ENCODE results near the gene AMOT.

Gene AMOT

DNA sequence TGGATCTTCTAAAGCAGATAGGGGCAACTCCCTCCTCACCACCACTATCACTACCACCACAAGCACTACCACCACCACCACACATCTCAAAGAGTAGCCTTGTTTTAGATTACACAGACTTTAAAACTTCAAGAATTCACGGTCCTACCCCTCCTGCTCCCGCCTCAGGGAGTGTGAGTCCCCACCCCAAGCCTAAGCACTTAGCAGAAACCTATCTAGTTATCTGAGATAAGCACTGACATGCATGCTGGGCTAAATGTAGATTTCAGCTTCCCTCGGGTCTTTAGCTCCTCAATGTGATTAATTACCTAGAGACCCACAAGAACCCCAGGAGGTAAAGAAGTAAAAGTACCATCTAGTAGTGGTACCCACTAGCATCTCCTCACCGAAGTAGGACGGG, 775 bp downstream of the AMOT start:
- DNase-seq = no peak

DNA sequence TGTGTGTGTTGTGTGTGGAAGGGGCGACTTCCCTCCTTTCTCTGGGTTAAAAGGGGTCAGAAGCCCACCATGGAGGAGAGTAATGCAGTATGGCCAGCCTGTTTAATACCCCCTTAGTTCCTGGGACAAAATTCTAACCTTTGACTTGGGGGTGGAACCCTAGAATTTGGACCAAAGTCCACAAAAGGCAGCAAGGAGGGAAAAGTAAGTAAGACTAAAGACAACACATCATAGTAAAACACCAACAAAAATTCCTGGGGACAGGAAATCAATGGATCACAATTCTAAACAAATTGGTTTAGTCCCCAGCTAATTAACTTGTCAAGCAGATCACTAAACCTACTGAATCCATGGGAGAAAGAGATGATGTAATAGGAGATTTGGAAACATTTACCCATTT, 3.1 kb downstream of the AMOT start:
- DNase-seq = no peak

DNA sequence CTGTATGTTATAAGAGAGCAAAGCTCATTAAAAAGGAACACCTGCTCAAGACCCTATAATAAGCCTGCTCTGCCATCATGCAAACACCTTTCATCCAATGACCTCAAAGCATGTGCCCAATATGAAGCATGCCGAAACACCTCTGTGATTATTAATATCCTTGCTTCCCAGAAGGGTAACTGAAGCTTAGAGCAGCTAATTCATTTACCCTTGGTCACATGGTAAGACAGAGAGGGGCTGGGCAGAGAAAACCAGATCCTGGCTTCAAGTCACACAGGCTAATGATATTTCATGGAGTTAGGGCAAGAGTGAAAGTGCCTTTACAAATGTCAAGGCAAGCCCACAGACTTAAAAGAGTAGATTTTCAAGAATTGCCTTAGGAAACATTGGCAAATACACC, 5.6 kb downstream of the AMOT start:
- no peak for DNase-seq

DNA sequence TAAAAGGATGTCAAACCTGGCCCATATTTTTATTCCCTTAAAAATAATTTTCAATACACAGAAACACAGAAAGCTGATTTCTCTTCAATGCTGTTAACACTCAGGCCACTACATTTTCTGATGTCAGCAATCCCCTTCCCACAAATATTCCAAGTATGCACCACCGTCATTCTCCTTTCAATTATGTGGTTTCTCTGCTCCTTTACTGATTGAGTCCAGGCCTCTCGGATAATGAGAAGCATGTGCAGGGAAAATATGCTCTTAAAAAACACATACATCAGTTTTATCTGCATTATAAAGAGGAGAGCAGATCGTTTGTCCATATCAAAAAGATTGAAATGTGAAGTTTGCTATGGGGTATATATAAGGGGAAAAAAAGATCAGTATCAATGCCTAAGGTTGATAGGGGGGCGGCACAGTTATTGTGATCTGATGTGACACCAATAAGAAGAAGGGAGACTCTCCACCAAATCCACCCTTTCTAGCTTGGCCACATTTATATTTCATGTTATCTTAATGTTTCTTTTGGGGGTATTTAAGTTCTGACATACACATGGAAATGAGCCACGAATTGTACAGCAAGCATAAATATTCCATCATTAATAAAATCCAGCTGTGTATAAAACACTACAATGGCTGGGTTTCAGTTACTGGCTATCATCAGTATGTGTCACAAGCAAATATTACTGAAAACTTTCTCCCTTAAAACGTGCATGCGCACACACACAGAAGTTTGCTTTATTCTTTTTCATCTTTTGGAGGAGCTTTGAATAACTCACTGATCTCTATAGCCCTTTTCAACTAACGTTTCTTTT, 6.4 kb downstream of the AMOT start:
- no peak for DNase-seq

DNA sequence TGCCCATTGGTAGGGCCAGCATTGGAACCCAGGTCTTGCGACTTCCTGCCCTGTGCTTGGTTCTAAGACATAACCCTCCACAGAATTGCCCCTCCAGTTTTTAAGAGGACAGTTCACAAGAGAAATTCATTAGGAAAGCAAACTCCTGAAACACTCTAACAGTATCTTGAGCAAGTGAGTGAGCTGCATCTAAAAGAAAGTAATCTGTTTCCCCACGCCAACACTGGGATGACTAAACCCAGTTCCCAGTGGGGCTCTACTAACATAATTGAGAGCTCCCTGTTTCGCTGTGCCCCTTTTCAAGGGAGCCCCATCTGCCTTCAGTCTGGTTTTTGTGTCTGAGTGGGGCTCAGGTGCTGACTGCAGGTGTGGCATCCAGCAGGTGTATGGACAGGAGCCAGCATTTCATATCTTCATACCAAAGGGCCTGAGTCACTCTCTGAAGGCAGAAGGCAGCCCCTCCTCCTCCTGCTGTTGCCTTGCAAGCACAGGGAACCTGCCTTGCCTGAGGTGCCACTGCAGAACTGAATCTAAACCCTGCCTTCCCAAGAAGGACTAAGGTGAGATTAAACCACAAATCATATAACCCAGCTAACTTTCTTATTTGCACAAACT, 8.0 kb downstream of the AMOT start:
- DNase-seq = no peak

DNA sequence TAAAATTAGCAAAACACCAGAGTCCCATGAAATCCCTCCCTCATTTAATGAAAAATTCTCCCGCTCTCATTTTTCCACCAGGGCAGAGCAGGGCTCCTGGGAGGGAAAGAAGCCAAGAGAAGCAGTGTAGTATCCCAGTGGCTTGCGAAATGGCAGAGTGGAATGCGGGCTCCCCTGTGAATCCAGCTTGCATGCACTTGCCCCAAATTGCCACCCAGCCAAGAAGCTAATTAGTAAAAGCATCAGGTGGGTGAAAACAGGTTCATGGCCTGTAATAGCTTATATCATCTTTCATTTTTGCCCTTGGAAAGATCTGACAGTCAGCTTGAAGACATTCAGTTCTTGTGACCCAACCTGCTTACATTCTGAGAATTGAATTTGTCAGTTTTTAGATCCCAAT, 10.1 kb downstream of the AMOT start:
- no peak for DNase-seq

DNA sequence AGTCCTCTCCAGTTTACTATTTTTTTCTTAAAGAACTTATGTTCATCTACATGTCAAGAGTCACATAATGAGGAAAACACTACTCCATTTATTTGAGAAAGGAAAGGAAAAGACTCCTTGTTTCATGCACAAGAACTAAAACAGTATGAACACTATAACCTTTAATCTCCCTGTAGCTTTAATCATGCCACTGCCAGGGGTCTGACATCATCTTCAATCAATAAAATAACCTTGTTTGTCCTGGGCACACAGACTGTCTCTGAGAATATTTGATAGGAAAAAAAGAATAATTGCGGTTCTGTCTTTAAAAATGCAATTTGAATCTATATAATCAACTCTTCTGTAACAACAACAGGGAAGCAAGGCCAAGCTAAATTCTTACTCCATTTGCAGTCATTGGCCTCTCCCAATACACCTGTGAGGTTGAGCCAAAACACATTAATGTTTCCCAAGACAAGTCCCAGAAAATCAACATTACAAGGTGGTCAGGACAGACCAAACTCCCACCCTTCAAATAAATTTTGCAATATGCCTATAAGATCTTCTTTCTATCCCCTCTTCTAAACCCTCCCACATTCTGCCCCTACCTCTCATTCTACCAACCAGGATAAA, 13.2 kb downstream of the AMOT start:
- no peak for DNase-seq

DNA sequence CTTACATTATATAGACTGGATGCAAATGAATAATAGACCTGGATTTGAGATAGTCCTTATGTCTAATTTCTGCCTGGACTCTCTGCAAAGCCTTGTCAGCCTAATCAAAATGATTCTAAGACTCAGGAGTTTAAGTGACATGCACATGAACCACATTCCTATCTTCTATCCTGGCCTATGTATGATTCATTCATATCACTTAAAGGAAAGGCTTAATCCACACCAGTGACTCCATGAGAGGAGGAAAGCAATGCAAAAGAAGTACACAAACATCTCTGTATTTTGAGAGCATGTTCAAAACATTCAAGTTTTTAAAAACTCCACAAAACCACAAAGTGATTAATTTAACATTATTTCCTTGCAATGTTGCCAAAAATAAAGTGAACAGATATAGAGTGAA, 14.6 kb downstream of the AMOT start:
- DNase-seq = no peak

DNA sequence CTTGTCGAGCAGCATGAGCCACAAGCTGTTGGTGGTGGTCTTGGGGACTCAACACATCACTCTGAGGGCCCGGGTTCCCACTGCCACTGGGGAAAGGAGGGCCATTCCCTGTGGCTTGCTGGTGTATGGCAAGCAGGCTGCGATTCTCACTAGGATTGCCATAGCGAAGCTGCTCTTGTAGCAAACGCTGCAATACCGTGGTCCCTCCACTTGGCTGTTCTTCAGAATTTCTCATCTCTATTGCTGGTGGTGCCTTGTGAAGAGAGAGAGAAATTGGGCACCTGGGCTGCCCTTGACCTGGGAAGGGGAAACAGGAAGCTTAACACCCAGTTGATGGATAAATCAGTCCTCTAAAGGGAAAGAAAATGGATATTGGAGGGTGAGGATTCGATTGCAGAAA, 17.7 kb downstream of the AMOT start:
- no peak for DNase-seq

DNA sequence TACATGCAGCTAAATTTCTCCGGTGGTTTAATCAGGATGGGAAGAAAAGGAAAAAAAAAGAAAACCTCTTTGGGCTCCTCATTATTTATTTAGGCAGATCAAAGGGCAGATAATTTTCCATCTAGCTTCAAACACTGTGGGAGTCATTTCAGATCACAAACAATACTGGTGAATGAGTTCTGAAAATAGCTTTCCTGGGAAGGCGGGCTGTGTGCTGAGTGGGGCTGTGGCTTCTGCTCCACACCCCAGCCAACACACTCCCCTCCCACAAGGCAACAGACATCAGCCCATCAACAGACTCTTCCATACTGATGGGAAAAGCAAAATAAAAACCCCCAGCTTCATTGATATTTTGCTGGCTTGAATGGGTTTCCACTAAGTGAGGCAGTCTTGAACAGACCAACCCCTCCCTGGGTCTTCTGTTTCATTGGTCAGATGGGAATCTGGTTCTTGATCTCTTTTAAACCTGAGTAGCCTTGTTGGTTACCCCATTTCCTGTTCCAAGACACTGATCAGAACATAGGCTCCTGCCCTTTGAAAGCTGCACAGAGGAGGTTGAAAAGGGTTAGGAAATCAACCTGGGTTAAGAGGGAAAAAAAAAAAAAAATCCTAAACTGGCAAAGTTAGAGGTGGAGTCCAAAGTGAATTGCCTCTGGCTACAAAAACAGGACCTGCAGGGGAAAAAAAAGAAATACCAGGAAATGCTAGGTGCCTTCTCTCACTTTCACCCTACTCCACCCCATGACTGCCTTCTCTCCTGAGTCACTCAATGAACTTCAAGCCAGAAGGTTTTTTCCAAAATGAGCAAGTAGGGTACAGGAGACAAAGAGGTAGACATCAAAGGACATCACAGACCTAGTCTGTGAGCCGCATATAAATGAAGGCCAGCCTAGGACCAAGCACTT, 20.0 kb downstream of the AMOT start:
- no peak for DNase-seq

DNA sequence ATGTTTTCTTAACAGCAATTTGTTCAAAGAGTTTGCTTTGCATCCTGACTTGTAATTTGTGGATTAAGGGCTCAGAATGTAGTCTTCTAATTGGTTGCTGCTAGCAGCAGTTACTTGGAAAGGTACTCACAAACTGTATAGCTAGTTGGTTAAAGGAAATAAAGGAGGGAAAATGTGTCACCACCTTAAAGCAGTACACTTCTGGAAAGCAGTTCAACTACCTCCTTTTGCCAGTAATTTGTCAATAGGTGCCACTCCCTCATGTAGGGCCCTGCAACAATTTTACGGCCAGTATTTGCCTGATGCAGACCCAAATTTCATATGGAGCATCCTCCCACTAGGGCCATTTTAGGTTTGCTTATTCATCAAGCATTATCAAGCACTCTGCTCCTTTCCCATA, 20.8 kb downstream of the AMOT start:
- DNase-seq = no peak

DNA sequence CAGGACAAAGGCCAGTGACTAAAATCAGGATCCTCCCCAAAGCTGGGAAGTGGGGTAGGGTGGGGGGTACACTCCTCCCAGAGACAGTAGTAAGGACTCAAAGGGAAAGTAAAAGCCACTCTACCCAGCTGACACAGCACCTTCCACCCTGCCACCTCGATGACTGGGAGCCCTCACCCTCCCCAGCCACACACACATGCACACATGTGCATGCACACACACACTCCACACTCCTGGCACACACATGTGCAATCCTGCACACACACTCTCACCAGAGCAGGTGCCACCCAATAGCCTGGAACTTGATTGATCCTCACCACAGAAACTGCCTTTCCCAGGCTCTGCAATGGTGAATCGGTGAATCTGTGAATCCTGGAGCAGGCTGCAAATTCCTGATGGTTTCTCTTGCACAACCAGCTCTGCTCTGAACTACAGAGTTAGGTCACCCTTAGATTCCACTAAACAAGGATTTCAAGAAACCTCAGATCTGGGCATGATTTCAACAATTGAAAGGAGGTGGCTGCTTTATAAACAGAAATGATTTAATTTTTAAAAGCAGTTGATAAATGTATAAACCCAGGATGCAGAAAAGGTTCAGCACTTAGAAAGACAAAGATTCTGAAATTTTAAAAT, 21.5 kb downstream of the AMOT start:
- DNase-seq = no peak

DNA sequence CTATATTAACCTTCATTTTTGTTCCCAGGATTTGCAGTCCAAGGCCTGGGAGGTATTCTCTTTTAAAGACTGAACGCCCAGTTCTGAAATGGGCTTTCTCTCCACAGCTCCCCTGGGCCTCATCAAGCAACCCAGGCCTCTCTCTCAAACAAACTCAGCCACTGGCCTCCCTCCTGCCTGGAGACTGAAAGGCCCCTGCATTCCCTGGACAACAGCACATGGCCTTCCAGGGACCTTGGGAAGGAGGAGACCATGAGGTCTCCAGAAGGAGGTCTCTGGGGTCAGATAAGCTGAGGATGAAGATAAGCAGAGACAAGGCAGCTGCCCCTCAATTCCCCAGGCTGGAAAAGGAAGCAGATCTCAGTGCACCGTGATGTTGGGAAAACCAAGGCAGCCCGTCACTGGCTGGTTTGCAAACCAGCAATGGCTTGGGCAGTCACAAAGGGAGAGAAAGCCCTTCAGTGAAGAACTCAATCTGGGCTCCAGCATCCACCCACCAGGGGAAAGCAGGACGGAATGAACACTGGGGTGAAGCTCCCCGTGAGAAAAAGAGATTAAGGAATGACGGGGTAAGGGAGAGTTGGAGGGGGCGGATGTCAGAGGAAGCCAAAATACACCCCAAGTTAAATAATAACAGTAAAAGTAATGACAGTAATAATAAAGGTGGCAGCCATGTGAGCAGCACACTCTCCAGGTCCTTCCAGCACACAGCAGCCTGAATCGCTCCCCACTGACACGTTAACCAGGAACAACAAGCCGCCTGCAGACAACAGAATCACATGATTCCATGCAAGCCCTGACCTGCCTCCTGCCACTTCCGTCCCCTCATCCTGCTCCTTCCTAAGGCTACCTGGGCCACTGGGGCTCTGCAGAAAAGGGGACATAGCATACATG, 22.3 kb downstream of the AMOT start:
- no peak for DNase-seq

DNA sequence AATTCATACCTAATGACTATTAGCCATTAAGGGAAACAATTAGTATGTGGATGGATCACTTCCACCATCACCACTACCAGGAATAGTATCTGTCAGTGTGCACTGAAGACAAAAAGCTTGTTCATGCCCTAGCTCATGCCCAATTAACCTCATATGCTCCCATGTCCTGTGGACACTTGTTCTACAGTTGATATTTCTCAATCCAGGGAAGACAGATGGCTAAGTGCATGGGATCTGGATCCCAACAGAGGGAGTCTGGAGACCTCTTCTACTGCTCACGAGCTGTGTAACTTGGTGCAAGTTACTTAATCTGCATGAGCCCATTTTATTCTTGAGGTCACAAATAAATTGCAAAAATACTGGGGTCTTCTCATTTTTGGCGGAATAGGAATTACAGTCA, 23.7 kb downstream of the AMOT start:
- no peak for DNase-seq

DNA sequence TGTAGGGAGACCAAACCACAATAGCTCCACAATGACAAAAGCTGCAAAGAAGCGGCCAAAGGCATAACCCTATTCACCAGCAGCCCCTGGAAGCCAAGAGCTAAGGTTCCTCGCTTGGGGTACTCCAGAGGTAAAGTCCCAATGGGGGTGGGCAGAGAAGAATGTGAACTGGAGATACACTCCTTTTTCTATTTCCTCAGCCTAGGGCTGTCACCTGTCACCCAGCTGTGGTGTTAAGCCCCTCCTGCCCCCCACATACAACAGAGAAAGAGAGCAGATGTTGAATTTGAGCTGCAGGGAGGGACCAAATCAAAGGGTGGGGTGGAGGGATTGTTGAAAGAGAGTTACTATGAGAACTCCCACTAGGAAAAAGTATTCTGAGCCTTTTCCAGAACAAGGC, 26.1 kb downstream of the AMOT start:
- DNase-seq = no peak

DNA sequence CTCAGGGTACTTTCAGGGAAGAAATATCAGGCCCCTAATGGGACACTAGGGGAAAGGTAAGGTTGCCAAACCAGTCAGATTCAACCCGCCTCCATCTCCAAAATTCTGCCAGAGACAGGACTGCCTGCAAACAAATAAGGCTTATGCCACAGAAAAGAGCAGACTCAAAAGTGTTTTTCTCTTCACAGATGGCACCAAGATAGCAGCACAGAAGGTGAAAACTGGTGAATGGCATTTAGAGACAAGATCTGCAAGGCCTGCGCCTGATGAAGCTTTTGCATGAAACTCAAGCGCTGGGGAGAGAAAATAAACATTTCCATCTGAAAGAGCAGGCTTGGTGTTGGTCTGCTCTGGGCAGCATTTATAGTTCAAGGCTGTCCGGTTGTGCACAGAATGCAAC, 27.9 kb downstream of the AMOT start:
- DNase-seq = no peak

DNA sequence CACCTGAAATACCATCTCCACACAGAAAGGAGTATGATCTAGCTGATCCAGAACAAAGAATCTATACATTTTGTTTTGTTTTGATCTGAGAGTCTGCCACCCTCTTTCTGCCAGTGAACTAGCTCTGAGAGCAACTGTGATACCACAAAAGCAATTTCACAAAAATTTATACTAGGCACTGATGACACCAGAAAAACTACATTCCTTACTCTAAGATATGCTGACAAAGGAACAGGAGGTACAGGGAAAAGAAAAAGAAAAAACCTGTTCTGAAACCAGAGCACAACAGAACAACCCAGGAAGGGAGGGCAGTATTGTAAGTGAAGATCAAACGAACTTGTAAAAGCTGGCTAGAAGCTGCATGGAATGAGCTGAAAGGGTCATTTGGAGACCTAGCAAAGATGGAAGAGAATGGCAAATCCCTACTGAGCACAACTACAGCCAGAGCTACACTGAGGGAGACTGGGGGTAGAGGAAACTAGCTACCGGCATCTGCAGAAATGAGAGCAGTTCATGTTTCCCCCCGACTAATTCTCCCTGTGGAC, 31.9 kb downstream of the AMOT start:
- no peak for DNase-seq

DNA sequence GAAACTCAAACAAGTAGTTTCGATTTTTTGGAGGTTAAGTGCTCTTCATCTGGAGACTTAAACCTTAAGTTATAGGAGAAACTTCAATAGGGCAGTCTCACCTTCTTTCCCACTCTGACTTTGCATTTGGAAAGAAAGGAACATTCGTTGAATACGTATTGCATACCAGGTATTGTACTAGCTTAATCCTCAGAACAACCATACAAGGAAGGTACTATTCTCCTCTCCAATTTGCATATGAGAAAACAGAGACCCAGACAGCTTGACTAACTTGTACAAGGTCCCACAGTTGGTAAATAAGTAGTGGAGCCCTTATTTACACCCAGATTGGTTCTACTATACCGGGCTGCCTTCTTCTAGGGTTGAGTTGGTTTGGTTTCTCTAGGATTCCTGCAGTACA, 32.6 kb downstream of the AMOT start:
- DNase-seq = no peak

DNA sequence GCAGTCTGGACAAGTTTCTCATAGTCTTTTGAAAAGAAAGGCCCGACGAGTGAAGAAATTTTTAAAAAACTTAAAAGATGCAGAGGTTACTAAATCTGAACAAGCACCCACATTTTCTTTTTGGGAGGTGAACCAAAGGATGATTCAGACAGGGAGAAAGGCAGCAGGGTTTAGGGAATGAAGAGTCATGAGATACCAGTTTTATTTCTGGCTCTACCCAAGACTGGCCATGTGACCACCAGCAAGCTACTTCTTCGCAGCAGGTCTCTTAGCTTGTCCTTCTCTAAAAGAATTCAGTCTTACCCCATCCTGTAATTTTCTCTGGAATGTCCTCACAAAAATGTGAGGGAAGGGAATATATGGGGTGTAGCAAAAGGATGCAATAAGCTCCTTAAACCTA, 37.6 kb downstream of the AMOT start:
- DNase-seq = no peak

DNA sequence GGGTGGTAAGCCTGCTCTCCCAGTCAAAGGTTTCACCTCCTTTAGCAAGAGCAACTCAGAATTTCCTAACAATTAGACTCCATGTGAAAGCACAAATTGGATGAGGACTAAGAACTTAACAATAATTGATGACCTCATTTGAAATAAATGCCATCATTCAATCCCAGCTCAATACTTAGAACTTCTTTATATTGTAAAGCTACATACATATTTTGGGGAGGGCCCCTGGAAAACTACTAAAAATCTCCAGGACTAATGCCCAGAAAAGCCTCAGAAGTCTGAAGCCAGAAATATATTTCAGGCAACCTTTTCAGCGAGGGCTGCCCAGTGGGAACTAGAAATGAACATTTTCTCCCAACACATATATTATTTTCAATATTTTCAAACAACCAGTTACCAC, 38.1 kb downstream of the AMOT start:
- DNase-seq = no peak

DNA sequence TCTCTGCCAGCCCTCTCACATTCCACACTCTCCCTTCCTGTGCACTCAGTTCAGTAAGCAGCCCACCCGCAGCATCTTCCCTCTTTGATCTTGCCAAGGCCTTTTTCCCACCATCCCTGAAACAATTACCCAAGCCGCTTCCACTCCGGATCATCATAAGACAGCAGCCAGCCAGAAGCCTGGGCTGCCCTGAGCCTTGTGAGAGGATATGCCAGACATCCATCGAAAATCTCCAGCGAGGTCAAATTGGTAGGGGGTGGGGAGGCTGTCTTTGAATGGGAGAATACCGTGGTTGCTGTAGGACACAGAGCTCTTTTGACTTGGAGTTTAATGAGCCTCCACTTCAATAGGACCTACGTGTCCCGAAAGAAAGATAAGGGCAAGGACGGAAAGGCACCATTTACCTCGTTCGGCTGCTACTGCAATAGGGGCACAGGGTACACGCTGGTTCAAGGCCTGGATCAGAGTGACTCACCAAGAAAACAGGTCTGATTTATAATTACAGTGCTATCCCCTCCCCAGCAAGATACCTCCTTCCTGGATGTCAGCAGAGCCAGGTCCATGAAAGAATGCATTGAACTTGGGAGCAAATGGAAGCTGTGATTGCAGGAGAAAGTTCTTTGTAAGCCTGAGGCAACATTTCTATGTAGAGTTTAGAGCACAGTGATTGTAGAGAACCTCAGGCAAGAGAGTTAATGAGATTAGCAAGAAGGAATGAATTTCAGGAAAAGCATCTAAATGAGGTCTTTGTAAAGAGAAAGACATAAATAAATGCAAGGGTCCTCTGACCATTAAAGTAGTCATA, 39.5 kb downstream of the AMOT start:
- no peak for DNase-seq

Measured in AML-193 (cell line).